GM21717 (cell line): ENCODE data around the gene ACP7.
"Not testable (repeated sequence)": the region's sequence is repeated elsewhere in the genome, so short reads cannot be mapped to it uniquely, and the experiment has no call there.

ENCODE experiments used
- ATAC-seq: cut with Tn5 transposase; IDR thresholded peaks from one replicate; pipeline ENCODE4 v1.9.1; 2021; ENCODE audit warnings: mild to moderate bottlenecking, moderate library complexity; ENCODE audit not compliant: unreplicated experiment

ACP7 gene, protein sequence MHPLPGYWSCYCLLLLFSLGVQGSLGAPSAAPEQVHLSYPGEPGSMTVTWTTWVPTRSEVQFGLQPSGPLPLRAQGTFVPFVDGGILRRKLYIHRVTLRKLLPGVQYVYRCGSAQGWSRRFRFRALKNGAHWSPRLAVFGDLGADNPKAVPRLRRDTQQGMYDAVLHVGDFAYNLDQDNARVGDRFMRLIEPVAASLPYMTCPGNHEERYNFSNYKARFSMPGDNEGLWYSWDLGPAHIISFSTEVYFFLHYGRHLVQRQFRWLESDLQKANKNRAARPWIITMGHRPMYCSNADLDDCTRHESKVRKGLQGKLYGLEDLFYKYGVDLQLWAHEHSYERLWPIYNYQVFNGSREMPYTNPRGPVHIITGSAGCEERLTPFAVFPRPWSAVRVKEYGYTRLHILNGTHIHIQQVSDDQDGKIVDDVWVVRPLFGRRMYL

GRCh38 chr19:39083983-39084731, at the start of gene ACP7:
ACP7 (plus strand) TSS chr19:39084368; CDS start chr19:39085270, 902 bp downstream.
- no peak for ATAC-seq

DNA sequence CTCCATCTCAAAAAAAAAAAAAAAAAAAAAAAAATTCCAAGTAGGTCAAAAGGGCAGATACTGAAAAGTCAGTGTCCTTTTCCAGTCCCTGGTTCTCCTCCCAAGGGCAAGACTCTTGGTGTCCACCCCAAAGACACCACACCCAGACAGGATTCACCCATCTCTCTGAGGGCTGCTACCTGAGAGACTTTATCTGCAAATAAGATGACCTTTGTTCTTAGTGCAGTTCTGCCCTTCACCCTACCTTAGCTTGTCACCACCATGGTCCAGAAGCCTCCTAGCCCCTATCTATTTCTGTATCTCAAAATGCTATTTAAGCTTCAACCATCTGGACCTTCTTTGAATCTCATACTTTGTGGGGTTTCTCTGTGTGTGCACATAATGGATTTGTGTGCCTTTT, 47.6 kb upstream of the ACP7 start:
- no peak for ATAC-seq

- ATAC-seq = no peak
These were observed 47.0 kb upstream of the ACP7 start for GRCh38 chr19:39037194-39037593.

- ATAC-seq = no peak
These were observed 46.1 kb upstream of the ACP7 start for GRCh38 chr19:39038098-39038497.

- ATAC-seq = no peak
These were observed 38.7 kb upstream of the ACP7 start for GRCh38 chr19:39045506-39045905.

DNA sequence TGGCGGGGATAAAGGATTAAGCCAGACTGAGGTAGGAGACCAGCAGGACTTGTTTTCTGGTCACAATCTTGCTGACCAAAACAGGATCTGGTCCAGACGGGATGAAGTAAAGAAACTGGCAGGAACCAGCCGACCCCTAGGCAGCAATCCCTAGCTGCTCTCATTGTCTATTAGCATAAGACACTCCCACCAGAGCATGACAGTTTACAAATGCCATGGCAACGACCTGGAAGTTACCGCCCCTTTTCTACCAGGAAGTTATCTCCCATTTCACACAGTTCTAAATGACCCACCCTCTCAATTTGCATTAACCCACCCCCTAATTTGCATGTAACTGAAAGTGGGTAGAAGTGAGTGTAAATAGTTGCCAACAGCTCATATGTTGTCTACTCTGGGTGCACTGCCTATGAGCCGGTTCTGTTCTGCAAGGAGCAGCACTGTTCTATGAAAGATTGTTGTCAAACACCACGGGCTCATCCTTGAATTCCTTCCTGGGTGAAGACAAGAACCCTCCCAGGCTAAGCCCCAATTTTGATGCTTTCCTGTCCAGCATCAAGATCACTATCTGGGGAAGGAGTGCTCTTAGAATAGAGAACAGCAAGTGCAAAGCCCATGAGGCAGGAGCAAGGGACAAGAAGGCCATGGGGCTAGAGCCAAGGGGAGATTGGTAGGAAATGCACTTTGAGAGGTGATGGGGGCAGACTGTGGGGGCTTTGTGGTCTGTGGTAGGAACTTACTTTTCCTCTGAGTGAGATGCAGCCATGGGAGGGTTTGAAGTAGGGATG, 37.9 kb upstream of the ACP7 start:
- ATAC-seq = no peak

- no peak for ATAC-seq
These were observed 37.1 kb upstream of the ACP7 start for GRCh38 chr19:39047073-39047472.

DNA sequence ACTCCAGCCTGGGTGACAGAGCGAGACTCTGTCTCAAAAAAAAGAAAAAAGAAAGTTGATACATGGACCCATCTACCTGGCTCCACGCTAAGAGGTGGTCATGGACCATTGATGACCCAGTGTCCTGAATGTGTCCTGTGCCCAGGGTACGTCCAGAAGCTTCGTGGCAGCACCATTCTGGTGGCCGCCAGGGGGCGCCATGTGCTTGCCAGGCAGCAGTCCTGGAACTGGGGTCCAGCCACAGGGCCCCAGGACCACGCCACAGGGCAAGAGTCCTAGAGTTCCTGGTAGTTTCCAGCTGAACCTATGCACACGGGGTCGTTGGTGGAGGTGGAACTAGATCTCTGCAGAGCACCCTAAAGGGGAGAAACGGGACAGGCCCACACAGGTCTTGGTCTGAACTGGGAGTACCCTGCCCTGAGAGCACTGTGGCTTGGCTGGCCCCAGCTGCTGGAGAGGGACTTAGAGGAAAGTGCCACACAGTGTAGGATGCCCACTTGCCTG, 31.9 kb upstream of the ACP7 start:
- no peak for ATAC-seq

- no peak for ATAC-seq
These were observed 31.3 kb upstream of the ACP7 start for GRCh38 chr19:39052846-39053245.

- no peak for ATAC-seq
These were observed 30.7 kb upstream of the ACP7 start for GRCh38 chr19:39053276-39054090.

DNA sequence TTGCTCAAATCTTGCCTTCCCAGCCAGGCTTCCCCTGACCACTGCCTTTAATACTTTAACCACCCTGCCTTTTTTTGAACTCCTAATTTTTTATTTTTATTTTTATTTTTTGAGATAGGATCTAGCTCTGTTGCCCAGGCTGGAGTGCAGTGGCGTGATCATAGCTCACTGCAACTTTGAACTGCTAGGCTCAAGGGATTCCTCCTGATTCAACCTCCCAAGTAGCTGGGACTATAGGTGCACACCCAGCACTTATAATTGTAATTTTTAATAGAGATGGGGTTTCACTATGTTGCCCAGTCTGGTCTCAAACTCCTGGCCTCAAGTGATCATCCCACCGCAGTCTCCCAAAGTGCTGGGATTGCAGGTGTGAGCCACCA, 30.1 kb upstream of the ACP7 start:
- no peak for ATAC-seq

DNA sequence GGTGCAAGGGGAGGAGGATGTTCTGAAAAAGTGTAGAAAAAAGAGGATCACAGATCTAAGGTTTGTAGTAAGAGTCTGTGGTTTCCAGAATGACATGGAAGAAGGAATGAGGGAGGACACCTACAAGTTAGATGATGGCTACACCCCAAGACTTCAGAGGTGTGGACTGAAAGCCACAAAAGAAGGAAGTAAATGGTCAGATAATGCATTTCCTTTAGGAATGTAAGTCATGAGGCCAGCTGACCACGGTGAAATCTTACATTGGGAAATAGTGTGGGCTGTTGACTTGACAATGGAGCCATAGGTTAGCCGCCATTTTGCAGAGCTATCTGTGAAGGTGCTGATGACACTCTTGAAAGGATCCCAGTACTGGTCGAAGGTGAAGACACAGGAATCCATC, 26.6 kb upstream of the ACP7 start:
- no peak for ATAC-seq

DNA sequence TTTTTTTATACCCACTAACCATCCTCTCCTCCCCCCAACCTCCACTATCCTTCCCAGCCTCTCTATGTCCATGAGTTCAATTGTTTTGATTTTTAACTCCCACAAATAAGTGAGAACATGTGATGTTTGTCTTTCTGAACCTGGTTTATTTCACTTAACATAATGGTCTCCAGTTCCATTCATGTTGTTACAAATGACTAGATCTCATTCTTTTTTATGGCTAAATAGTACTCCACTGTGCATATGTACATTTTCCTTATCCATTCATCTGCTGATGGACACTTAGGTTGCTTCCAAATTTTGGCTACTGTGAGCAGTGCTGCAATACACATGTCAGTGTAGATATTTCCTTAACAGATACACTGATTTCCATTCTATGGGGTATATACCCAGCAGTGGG, 24.9 kb upstream of the ACP7 start:
- ATAC-seq = no peak

GRCh38 chr19:39060171-39060570, 24.0 kb upstream of the ACP7 start:
- ATAC-seq = no peak

DNA sequence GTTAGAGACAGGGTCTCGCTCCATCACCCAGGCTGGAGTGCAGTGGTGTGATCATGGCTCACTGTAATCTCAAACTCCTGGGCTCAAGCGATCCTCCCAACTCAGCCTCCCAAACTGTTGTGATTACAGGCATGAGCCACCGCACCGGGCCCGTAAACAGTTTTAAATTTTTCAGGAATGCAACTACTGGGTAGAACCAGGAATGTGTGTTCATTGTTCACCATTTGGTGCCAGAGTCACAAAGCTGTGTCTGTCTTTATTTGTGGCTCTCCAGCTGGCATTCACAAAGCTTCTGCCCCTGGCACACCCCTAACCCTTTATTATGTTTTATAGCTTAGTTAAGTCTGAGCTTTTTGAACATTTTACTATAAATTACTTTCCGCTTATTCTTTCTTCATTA, 19.8 kb upstream of the ACP7 start:
- no peak for ATAC-seq

DNA sequence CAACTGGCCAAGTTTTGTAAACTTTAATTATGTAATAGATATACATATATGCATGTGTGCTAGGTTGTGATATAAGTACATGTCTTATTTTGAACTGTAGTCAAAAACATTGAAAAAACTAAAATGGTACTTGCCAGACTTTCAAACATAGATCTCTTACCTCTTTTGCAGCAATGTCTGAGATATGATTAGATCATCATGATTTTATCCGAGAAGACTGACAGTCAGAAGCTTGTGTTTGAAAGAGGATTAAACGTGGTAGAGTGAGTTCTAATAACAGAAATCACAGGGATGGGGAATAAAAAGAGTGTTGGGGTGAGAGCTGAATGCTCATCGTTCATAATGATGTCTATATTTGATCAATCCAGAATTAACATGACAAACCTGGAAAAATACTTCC, 18.2 kb upstream of the ACP7 start:
- ATAC-seq = no peak

- no peak for ATAC-seq
These were observed 17.1 kb upstream of the ACP7 start for GRCh38 chr19:39067104-39067503.

DNA sequence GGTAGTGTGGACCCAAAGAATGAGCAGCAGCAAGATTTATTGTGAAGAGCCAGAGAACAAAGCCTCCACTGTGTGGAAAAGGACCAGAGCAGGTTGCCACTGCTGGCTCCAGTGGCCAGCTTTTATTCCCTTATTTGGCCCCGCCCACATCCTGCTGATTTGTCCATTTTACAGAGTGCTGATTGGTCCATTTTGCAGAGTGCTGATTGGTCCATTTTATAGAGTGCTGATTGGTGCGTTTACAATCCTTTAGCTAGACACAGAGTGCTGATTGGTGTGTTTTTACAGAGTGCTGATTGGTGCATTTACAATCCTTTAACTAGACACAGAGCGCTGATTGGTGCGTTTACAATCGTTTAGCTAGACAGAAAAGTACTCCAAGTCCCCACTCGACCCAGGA, 15.9 kb upstream of the ACP7 start:
- not testable (repeated sequence) for ATAC-seq

DNA sequence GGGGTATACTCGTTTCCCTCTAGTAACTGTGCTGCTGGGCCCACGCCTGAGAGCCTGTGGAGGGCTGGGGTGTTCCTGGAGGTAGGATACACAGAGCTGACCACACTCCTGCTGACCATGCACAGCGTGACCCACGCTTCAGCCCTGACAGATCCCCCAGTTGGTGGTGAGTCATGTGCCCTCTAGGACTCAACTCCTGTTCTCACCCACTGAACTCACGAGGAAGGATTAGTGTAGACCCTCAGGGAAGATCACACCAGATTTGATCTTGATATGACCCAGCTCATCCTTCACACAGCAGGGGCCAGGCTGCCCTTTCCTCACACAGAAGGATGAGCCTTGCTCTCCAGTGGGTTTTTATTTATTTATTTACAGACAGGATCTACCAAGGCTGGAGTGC, 13.3 kb upstream of the ACP7 start:
- no peak for ATAC-seq

- ATAC-seq = no peak
These were observed 9.9 kb upstream of the ACP7 start for GRCh38 chr19:39074205-39074692.
